ENCODE data around the gene DCUN1D5.

Gene DCUN1D5

DNA sequence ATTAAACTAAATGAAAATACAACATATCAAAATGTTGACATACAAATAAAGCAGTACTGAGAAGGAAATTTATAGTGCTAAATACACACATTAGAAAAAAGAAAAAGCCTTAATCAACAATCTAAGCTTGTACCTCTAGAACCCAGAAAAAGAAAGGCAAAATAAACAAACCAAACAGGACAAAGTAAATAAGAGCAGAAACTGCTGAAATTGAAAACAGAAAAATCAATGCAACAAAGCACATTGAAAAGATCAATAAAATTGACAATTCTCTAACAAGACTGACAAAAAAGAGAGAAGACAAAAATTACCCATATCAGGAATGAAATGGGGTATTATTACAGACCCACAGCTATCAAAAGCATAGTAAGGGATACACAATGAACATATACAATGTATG is 21.0 kb downstream of the DCUN1D5 start:
- H2AFZ ChIP-seq (ENCODE audit: low read depth, low read length), result no peak overlapping the region
- no peak for DNase-seq
- H3K14ac ChIP-seq (ENCODE audit: low read length in 2 of 2), result no peak overlapping the region
- no peak overlapping the region for H3K4ac ChIP-seq (ENCODE audit: low read depth in 1 of 2, low read length in 2 of 2)
- H3K4me1 ChIP-seq (ENCODE audit: control insufficient read depth, insufficient read depth, low read depth, low read length), result no peaks in the 10 kb centered on the region
- no peaks in the 10 kb centered on the region for H3K9me3 ChIP-seq (ENCODE audit: control insufficient read depth, low read length)
- peaks cover 14% of the 10 kb centered on the region for H3K79me1 ChIP-seq (replicated peaks; ENCODE audit: low read length, poor library complexity, severe bottlenecking)
- no peak overlapping the region for H3K9ac ChIP-seq (ENCODE audit: low read length)
- no peak overlapping the region for H3K18ac ChIP-seq (ENCODE audit: low read depth in 1 of 2, low read length in 2 of 2)
- no peak overlapping the region for H2BK120ac ChIP-seq (ENCODE audit: low read depth, low read length)
- H4K8ac ChIP-seq (ENCODE audit: low read length), result no peak overlapping the region
- H3K4me3 ChIP-seq (ENCODE audit: insufficient read depth in 1 of 2, low read depth in 1 of 2, low read length in 2 of 2), result no peak overlapping the region
- H4K91ac ChIP-seq (ENCODE audit: low read length), result no peak overlapping the region
- no peak overlapping the region for H2BK15ac ChIP-seq (ENCODE audit: low read depth, poor library complexity, severe bottlenecking)
- H3K27ac ChIP-seq (ENCODE audit: low read length, poor library complexity, severe bottlenecking), result no peak overlapping the region
- H3K27me3 ChIP-seq (ENCODE audit: control insufficient read depth in 1 of 2, insufficient read depth in 1 of 2, low read length in 2 of 2), result no peaks in the 10 kb centered on the region
- H3K23ac ChIP-seq (ENCODE audit: low read length in 2 of 2), result no peak overlapping the region
- H3K4me2 ChIP-seq (ENCODE audit: low read length, poor library complexity, severe bottlenecking), result no peak overlapping the region
- no peak overlapping the region for H2BK12ac ChIP-seq (ENCODE audit: low read length in 2 of 2)
- no peak overlapping the region for H2AK5ac ChIP-seq (ENCODE audit: low read length, severe bottlenecking)
- no peak overlapping the region for H2BK5ac ChIP-seq (ENCODE audit: low read depth, low read length, poor library complexity, severe bottlenecking)
- H3K36me3 ChIP-seq (ENCODE audit: control insufficient read depth in 1 of 2, insufficient read depth in 2 of 2, low read depth in 1 of 2, low read length in 2 of 2), result peaks cover 2 to 72% of the 10 kb centered on the region in 2 experiments

GRCh38 chr11:103070142-103070541 is 21.8 kb downstream of the DCUN1D5 start:
- H3K4me1 ChIP-seq (ENCODE audit: control insufficient read depth, insufficient read depth, low read depth, low read length), result no peaks in the 10 kb centered on the region
- H3K36me3 ChIP-seq (ENCODE audit: control insufficient read depth in 1 of 2, insufficient read depth in 2 of 2, low read depth in 1 of 2, low read length in 2 of 2), result peaks cover 4 to 72% of the 10 kb centered on the region in 2 experiments
- H2BK15ac ChIP-seq (ENCODE audit: low read depth, poor library complexity, severe bottlenecking), result no peak overlapping the region
- H3K9ac ChIP-seq (ENCODE audit: low read length), result no peak overlapping the region
- no peak overlapping the region for H2AK5ac ChIP-seq (ENCODE audit: low read length, severe bottlenecking)
- no peak overlapping the region for H3K23ac ChIP-seq (ENCODE audit: low read length in 2 of 2)
- H3K79me1 ChIP-seq (replicated peaks; ENCODE audit: low read length, poor library complexity, severe bottlenecking), result peaks cover 14% of the 10 kb centered on the region
- H4K8ac ChIP-seq (ENCODE audit: low read length), result no peak overlapping the region
- H3K4me3 ChIP-seq (ENCODE audit: insufficient read depth in 1 of 2, low read depth in 1 of 2, low read length in 2 of 2), result no peak overlapping the region
- no peak overlapping the region for H2BK120ac ChIP-seq (ENCODE audit: low read depth, low read length)
- H2BK5ac ChIP-seq (ENCODE audit: low read depth, low read length, poor library complexity, severe bottlenecking), result no peak overlapping the region
- no peak overlapping the region for H3K4ac ChIP-seq (ENCODE audit: low read depth in 1 of 2, low read length in 2 of 2)
- H3K9me3 ChIP-seq (ENCODE audit: control insufficient read depth, low read length), result no peaks in the 10 kb centered on the region
- no peak overlapping the region for H4K91ac ChIP-seq (ENCODE audit: low read length)
- H2AFZ ChIP-seq (ENCODE audit: low read depth, low read length), result no peak overlapping the region
- no peak overlapping the region for H3K4me2 ChIP-seq (ENCODE audit: low read length, poor library complexity, severe bottlenecking)
- DNase-seq, result no peak
- no peak overlapping the region for H2BK12ac ChIP-seq (ENCODE audit: low read length in 2 of 2)
- no peak overlapping the region for H3K27ac ChIP-seq (ENCODE audit: low read length, poor library complexity, severe bottlenecking)
- H3K27me3 ChIP-seq (ENCODE audit: control insufficient read depth in 1 of 2, insufficient read depth in 1 of 2, low read length in 2 of 2), result no peaks in the 10 kb centered on the region
- no peak overlapping the region for H3K18ac ChIP-seq (ENCODE audit: low read depth in 1 of 2, low read length in 2 of 2)
- H3K14ac ChIP-seq (ENCODE audit: low read length in 2 of 2), result no peak overlapping the region

DNA sequence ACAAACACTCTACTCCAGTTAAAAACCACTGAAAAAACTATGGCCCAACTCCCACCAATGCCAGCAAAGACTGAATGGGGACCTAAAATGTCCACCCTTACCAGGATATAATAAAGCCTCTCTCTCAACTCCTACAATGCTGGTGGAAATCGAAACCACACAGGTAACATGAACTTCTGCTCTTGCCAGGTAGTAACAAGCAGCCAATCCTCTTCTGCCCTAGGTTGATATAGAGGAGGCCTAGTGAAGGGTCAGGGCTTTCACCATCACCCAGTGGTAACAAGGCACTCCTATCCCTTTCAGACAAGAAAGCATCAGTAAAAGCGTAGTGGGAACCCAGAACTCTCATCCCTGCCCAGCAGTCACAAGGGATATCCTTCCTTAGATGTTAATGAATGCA is 22.6 kb downstream of the DCUN1D5 start:
- no peak overlapping the region for H2AK5ac ChIP-seq (ENCODE audit: low read length, severe bottlenecking)
- H3K23ac ChIP-seq (ENCODE audit: low read length in 2 of 2), result no peak overlapping the region
- no peak overlapping the region for H3K27ac ChIP-seq (ENCODE audit: low read length, poor library complexity, severe bottlenecking)
- H3K4me2 ChIP-seq (ENCODE audit: low read length, poor library complexity, severe bottlenecking), result no peak overlapping the region
- no peak overlapping the region for H3K4me3 ChIP-seq (ENCODE audit: insufficient read depth in 1 of 2, low read depth in 1 of 2, low read length in 2 of 2)
- H2AFZ ChIP-seq (ENCODE audit: low read depth, low read length), result no peak overlapping the region
- no peak overlapping the region for H4K91ac ChIP-seq (ENCODE audit: low read length)
- H2BK15ac ChIP-seq (ENCODE audit: low read depth, poor library complexity, severe bottlenecking), result no peak overlapping the region
- no peak overlapping the region for H3K4ac ChIP-seq (ENCODE audit: low read depth in 1 of 2, low read length in 2 of 2)
- no peaks in the 10 kb centered on the region for H3K27me3 ChIP-seq (ENCODE audit: control insufficient read depth in 1 of 2, insufficient read depth in 1 of 2, low read length in 2 of 2)
- H3K36me3 ChIP-seq (ENCODE audit: control insufficient read depth in 1 of 2, insufficient read depth in 2 of 2, low read depth in 1 of 2, low read length in 2 of 2), result peaks cover 5 to 71% of the 10 kb centered on the region in 2 experiments
- no peaks in the 10 kb centered on the region for H3K4me1 ChIP-seq (ENCODE audit: control insufficient read depth, insufficient read depth, low read depth, low read length)
- peaks cover 12% of the 10 kb centered on the region for H3K79me1 ChIP-seq (replicated peaks; ENCODE audit: low read length, poor library complexity, severe bottlenecking)
- DNase-seq, result no peak
- no peak overlapping the region for H2BK5ac ChIP-seq (ENCODE audit: low read depth, low read length, poor library complexity, severe bottlenecking)
- no peak overlapping the region for H3K18ac ChIP-seq (ENCODE audit: low read depth in 1 of 2, low read length in 2 of 2)
- WGBS, result 100% methylated on average over 1 of the region's 2 CpGs
- H3K9ac ChIP-seq (ENCODE audit: low read length), result no peak overlapping the region
- no peak overlapping the region for H2BK12ac ChIP-seq (ENCODE audit: low read length in 2 of 2)
- H2BK120ac ChIP-seq (ENCODE audit: low read depth, low read length), result no peak overlapping the region
- H3K9me3 ChIP-seq (ENCODE audit: control insufficient read depth, low read length), result no peaks in the 10 kb centered on the region
- no peak overlapping the region for H4K8ac ChIP-seq (ENCODE audit: low read length)
- H3K14ac ChIP-seq (ENCODE audit: low read length in 2 of 2), result peak overlapping the region in 1 of 2 experiments; percentile 20

- Histone ChIP-seq H3K14ac (ENCODE audit: low read length in 2 of 2) (no peak overlapping the region), H2BK5ac (ENCODE audit: low read depth, low read length, poor library complexity, severe bottlenecking) (no peak overlapping the region), H3K4me3 (ENCODE audit: insufficient read depth in 1 of 2, low read depth in 1 of 2, low read length in 2 of 2) (no peak overlapping the region), H3K4me1 (ENCODE audit: control insufficient read depth, insufficient read depth, low read depth, low read length) (no peaks in the 10 kb centered on the region), H3K27ac (ENCODE audit: low read length, poor library complexity, severe bottlenecking) (no peak overlapping the region), H3K79me1 (replicated peaks; ENCODE audit: low read length, poor library complexity, severe bottlenecking) (peaks cover 10% of the 10 kb centered on the region), H3K36me3 (ENCODE audit: control insufficient read depth in 1 of 2, insufficient read depth in 2 of 2, low read depth in 1 of 2, low read length in 2 of 2) (peaks cover 3 to 80% of the 10 kb centered on the region in 2 experiments), H3K18ac (ENCODE audit: low read depth in 1 of 2, low read length in 2 of 2) (no peak overlapping the region), H2BK15ac (ENCODE audit: low read depth, poor library complexity, severe bottlenecking) (no peak overlapping the region), H2BK120ac (ENCODE audit: low read depth, low read length) (no peak overlapping the region), H3K9ac (ENCODE audit: low read length) (no peak overlapping the region), H2BK12ac (ENCODE audit: low read length in 2 of 2) (no peak overlapping the region), H4K91ac (ENCODE audit: low read length) (no peak overlapping the region), H3K4ac (ENCODE audit: low read depth in 1 of 2, low read length in 2 of 2) (no peak overlapping the region), H3K27me3 (ENCODE audit: control insufficient read depth in 1 of 2, insufficient read depth in 1 of 2, low read length in 2 of 2) (no peaks in the 10 kb centered on the region), H3K9me3 (ENCODE audit: control insufficient read depth, low read length) (no peaks in the 10 kb centered on the region), H3K4me2 (ENCODE audit: low read length, poor library complexity, severe bottlenecking) (no peak overlapping the region), H4K8ac (ENCODE audit: low read length) (no peak overlapping the region), H2AK5ac (ENCODE audit: low read length, severe bottlenecking) (no peak overlapping the region), H3K23ac (ENCODE audit: low read length in 2 of 2) (no peak overlapping the region), H2AFZ (ENCODE audit: low read depth, low read length) (no peak overlapping the region)
- 100% methylated on average over 1 of the region's 1 CpG for WGBS
- no peak for DNase-seq
These were observed 24.8 kb downstream of the DCUN1D5 start for GRCh38 chr11:103067118-103067517.

Measured in mesenchymal stem cell (in vitro differentiated cells and primary cell).